Hypothalamus (tissue), 51 donors: Measurements from ENCODE around the gene IL10RB.
A peak's percentile ranks its signal among the peaks of the same experiment; 100 is the strongest.

ENCODE experiments used
- DNase-seq, 51 donors: peaks; one replicate each; lab custom pipeline; 2025; lab: John Stamatoyannopoulos, UW

Gene IL10RB

GRCh38 chr21:33325222-33326067, 59.3 kb downstream of the IL10RB start:
- peak in 43 of 51 donors; percentile 24 to 79 (median 57) for DNase-seq

GRCh38 chr21:33327326-33327725, 61.2 kb downstream of the IL10RB start:
- no peak for DNase-seq

GRCh38 chr21:33327792-33328433, 61.7 kb downstream of the IL10RB start:
- DNase-seq: no peak

GRCh38 chr21:33330726-33331125, 64.6 kb downstream of the IL10RB start:
- no peak for DNase-seq

GRCh38 chr21:33332143-33332542, 66.0 kb downstream of the IL10RB start:
- no peak for DNase-seq

GRCh38 chr21:33334191-33334590, 68.0 kb downstream of the IL10RB start:
- no peak for DNase-seq

GRCh38 chr21:33334824-33335223, 68.7 kb downstream of the IL10RB start:
- DNase-seq: no peak

GRCh38 chr21:33339135-33339534, 73.0 kb downstream of the IL10RB start:
- no peak for DNase-seq

- no peak for DNase-seq
These were observed 73.8 kb downstream of the IL10RB start for GRCh38 chr21:33339918-33340317.

GRCh38 chr21:33345751-33346238, 79.6 kb downstream of the IL10RB start:
- no peak for DNase-seq
